KBM-7 (cell line): Measurements from ENCODE around the gene RHOA.
"Not testable (repeated sequence)": the region's sequence is repeated elsewhere in the genome, so short reads cannot be mapped to it uniquely, and the experiment has no call there.

Experiments used
- DNase-seq: peaks from one replicate; pipeline ENCODE4 v3.0.0-alpha.2; 2015
- in situ Hi-C: fragments of 300-500 bp; cut with MboI; formaldehyde crosslinking; loops from 2 replicates; pipeline ENCODE4 v1.14.3; 2020; ENCODE audit warnings: low sequenced_read_pairs, low pct_unique_long_range_greater_than_20kb, mixed read lengths

Gene RHOA

GRCh38 chr3:49378249-49378895 is 33.4 kb downstream of the RHOA start:
- in situ Hi-C loops, result no loop called here
- no peak for DNase-seq

DNA sequence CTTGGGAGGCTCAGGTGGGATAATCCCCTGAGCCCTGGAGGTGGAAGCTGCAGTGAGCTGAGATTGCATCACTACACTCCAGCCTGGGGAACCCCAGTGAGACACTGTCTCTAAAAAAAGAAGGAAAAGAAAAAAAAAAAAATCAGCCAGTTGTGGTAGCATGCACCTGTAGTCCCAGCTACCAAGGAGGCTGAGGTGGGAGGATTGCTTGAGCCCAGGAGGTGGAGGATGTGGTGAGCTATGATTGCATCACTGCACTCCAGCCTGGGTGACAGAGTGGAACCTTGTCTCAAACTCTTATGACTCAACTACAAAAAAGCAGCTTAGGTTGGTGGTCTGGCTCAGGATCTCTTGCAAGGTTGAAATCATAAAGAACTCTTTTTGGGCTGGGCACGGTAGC is 34.3 kb downstream of the RHOA start:
- in situ Hi-C loops, result no loop called here
- peak; percentile 72 for DNase-seq

DNA sequence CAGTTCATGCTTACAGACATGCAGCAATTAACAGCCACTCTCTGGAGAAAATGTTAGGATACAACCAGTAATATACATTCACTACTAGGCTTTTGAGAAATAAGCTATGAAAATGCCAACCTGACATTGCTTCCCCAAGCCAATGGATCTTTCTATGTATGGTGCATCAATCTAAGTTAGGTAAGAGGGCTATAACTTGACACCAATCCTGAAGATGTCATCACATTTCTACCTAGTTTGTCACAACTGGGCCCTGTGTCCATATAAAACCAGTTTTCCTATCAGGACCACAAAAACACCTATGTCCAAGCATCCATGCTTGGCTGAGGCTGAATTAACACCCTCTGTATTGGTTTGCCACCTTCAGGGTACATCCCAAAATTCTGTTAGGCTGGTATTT is 39.8 kb downstream of the RHOA start:
- in situ Hi-C loops, result no loop called here
- DNase-seq, result no peak

- in situ Hi-C loops, result no loop called here
- DNase-seq, result no peak
Observed at GRCh38 chr3:49370585-49371290, 41.0 kb downstream of the RHOA start.

DNA sequence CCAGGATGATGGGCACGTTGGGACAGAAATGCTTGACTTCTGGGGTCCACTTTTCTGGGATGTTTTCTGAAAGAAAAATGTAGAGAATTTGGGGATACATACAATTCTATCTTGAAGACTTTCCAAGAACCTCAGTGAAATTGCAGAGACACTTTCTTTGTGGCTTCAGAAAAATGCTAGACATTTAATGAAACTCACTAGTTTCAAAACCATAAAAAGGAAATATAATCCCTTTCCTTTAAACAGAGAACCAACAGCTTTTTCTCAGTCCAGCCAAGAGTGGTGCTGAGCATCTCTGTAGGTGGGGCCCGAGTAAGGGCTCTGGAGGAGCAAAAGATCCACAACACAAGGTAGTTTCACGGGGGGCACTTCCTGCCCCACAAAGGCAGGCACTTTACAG is 49.2 kb downstream of the RHOA start:
- DNase-seq, result no peak
- in situ Hi-C loops, result no loop called here

DNA sequence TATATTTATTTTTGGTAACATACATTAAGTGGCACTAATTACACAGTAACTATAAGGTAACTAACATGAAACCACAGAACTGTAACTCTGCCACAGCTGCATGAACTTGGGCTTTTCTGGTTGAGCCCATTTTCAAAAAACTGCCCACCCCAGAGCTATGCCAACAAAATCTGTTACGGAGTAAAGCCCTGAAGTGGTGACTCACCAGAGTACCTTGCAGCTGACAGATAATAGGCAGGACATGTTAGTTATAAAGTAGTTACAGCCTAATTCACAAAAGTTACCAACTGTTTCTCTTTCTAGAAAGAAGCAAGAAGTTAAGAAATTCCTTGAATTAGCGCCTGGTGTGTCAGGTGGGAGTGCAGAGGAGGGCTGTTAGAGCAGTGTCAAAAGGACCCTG is 52.2 kb downstream of the RHOA start:
- in situ Hi-C loops, result no loop called here
- DNase-seq, result no peak

DNA sequence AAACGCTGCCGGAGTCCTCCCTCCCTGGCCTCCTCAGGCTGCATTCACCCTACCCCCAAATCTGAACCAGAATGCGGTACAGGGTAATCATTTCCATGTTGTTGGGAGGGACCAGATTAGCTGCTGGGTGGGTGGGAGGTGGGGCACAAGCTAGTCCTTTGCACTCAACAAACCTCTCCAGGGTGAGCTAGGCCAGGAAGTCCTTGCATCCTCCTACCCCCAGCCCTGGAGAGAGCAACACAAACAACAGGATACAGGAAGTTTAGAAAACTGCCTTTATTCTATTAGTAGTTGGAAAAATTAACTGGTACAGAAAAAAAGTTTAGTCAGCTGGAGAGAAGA is 52.9 kb downstream of the RHOA start:
- DNase-seq, result no peak
- in situ Hi-C loops, result no loop called here

DNA sequence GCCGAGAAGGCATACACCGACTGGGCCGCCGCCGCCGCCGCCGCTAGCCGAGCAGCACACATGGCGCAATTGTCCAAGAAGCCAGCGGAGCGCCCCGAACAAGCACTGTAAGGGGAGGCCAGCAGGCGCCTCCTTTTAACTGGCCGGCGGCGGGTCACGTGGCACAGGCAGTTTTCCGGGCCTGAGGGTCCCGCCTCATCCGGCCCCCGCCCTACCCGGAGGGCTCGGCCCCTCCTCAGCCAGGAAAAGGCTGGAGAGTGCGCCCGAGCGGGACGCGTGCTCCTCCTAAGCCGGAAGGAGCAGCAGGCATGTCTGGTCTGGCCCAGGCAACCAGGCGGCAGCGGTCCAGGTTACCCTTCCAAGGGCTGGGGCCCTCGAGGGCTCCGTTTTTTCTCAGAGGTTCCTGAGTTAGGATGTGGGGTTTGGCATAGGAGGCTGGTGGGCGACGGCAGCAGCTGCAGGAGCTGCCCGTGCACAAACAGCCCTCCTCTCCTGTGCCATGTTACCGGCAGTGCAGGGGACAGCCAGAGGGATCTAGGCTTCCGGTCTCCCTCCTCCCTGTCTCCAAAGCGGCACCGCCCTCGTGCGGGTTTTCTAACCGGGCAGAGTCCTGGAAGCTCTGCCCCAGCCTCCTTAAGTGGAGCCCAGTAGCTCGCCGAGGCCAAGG is 53.4 kb downstream of the RHOA start, which contains the start of gene GPX1:
Gene GPX1 (minus strand): TSS at position 137 of the 667 bp plus-strand sequence. CDS start 75 bp downstream, at position 62.
- peak; percentile 98 for DNase-seq

DNA sequence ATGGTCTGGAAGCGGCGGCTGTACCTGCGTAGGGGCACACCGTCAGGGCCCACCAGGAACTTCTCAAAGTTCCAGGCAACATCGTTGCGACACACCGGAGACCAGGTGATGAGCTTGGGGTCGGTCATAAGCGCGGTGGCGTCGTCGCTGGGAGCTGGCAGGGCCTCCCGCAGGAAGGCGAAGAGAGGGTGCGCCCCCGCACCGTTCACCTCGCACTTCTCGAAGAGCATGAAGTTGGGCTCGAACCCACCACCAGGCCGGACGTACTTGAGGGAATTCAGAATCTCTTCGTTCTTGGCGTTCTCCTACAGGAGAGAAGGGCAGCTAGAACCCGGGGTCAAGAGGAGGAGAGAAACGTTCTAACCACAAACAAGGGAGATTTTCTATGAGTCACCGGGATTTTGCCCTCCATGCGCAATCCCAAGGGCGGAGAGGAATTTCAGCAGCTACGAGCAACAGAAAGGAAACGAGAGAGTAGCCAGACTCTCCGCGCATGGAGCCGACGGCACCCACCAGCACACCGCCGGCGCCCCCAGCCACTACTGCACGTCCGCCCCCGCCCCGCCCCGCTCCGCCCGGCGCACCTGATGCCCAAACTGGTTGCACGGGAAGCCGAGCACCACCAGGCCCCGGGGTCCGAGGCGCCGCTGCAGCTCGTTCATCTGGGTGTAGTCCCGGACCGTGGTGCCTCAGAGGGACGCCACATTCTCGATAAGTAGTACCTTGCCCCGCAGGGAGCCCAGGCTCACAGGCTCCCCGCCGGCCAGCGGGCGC is 54.1 kb downstream of the RHOA start:
- in situ Hi-C loops, result not testable (repeated sequence)
- peak; percentile 53 for DNase-seq

More for the DNA sequence above, 53.4 kb downstream of the RHOA start, which contains the start of gene GPX1:
- in situ Hi-C loops, result no loop called here

- DNase-seq, in situ Hi-C loops: not testable (repeated sequence)
Observed at GRCh38 chr3:49357095-49357442, 54.7 kb downstream of the RHOA start.

DNA sequence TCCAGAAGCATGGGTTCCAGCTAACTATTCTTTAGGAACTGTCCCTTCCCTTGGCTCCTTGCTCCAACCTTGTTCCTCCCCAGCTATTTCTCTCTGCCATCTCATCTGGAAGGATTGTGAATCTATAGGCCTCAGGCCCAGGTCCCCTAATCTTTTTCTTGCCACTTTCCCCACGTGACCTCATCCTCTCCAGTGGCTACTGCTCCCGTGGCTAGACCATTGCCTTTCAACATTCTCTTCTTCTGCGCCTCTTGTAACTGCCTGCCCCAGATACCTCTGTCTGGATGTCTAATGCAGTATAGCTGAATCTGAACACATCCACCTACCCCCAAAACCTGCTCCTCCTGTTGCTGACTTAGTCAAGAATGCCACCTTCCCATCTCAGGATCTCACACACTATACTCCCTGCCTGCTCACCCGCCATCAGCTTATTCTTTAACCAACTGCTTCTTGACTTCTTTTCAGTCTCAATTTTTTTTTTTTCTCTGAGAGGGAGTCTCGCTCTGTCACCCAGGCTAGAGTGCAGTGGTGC is 58.8 kb downstream of the RHOA start:
- in situ Hi-C loops, result no loop called here
- DNase-seq, result peak; percentile 53

GRCh38 chr3:49352281-49352680 is 59.5 kb downstream of the RHOA start:
- in situ Hi-C loops, result no loop called here
- DNase-seq, result peak; percentile 45

GRCh38 chr3:49351521-49352011 is 60.2 kb downstream of the RHOA start:
- peak; percentile 54 for DNase-seq
- in situ Hi-C loops, result no loop called here

- in situ Hi-C loops, result no loop called here
- peak; percentile 37 for DNase-seq
Observed at GRCh38 chr3:49349348-49350114, 62.2 kb downstream of the RHOA start.

DNA sequence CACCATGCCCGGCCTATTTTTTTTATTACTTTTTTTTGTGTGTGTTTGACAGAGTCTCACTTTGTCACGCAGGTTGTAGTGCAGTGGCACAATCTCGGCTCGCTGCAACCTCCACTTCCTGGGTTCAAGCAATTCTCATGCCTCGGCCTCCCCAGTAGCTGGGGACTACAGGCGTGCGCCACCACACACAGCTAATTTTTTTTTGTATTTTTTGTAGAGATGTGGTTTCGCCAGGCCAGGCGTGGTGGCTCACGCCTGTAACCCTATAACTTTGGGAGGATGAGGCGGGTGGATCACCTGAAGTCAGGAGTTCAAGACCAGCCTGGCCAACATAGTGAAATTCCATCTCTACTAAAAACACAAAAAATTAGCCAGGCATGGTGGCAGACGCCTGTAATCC is 63.4 kb downstream of the RHOA start:
- in situ Hi-C loops, DNase-seq: not testable (repeated sequence)

DNA sequence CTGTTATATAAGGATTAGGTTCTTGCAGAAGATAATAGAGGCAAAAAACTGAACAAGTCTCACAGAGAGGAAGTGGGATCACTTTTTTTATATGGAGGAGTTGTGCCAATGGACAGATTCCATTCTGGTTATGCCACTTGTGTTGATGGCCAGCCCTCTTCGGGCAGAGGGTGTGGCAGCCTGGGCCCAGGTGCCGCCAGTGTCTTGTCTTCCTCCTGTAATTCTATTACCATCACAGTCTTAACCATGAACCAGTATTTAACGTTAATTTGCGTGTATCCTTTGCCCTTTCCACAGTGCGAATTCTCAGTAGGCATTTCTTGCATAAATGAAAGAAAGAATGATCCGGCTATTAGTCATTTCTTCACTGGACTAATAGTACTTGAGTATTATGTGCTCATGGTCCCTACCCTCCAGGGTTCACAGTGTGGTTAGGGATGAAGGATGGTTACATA is 65.0 kb downstream of the RHOA start:
- DNase-seq, result peak; percentile 19
- in situ Hi-C loops, result no loop called here

GRCh38 chr3:49343163-49343562 is 68.6 kb downstream of the RHOA start:
- peak; percentile 67 for DNase-seq
- in situ Hi-C loops, result no loop called here

- in situ Hi-C loops, result no loop called here
- DNase-seq, result no peak
Observed at GRCh38 chr3:49341996-49342395, 69.8 kb downstream of the RHOA start.
